OCI-LY1 (cell line): ENCODE measurements around the gene B9D2.
A peak's percentile ranks its signal among the peaks of the same experiment; 100 is the strongest.

Source experiments
- H2AFZ ChIP-seq: fragments of 200-600 bp; sonication (generic), shearing (Covaris generic); 2 replicates; pipeline ENCODE4 v1.6.0; 2014; ENCODE audit warnings: antibody characterized with exemption, mild to moderate bottlenecking, low read length
- H3F3A ChIP-seq: fragments of 200-600 bp; sonication (generic), shearing (Covaris generic); 2 replicates; pipeline ENCODE4 v1.6.0; 2014; ENCODE audit warnings: mild to moderate bottlenecking, antibody characterized with exemption, low read length, moderate library complexity; ENCODE audit not compliant: insufficient read depth
- H3K27ac ChIP-seq: fragments of 200-600 bp; sonication (generic); 2 replicates; pipeline ENCODE4 v1.5.1; 2014; ENCODE audit warnings: low read length, mixed run types, mild to moderate bottlenecking, low read depth; ENCODE audit not compliant: poor library complexity, severe bottlenecking
- H3K27me3 ChIP-seq: fragments of 200-600 bp; sonication (generic); 2 replicates; pipeline ENCODE4 v1.6.0; 2014; ENCODE audit warnings: antibody characterized with exemption, mild to moderate bottlenecking, low read length, moderate library complexity; ENCODE audit not compliant: insufficient read depth
- H3K36me3 ChIP-seq: fragments of 200-600 bp; sonication (generic); 2 replicates; pipeline ENCODE4 v1.6.1; 2014; ENCODE audit warnings: mild to moderate bottlenecking, antibody characterized with exemption, low read length, moderate library complexity, mixed read lengths; ENCODE audit not compliant: insufficient read depth
- H3K4me1 ChIP-seq: fragments of 200-600 bp; sonication (generic); 2 replicates; pipeline ENCODE4 v1.5.1; 2014; ENCODE audit warnings: mild to moderate bottlenecking, low read length, moderate library complexity; ENCODE audit not compliant: insufficient read depth, severe bottlenecking
- H3K4me2 ChIP-seq: fragments of 200-600 bp; sonication (generic), shearing (Covaris generic); 2 replicates; pipeline ENCODE4 v1.6.1; 2014; ENCODE audit warnings: low read length
- H3K4me3 ChIP-seq: fragments of 200-600 bp; sonication (generic); 2 replicates; pipeline ENCODE4 v1.5.1; 2014; ENCODE audit warnings: low read length, low read depth, mild to moderate bottlenecking, mixed read lengths; ENCODE audit not compliant: poor library complexity, severe bottlenecking
- H3K79me2 ChIP-seq: fragments of 200-600 bp; shearing (Covaris generic); 2 replicates; pipeline ENCODE4 v1.6.1; 2016; ENCODE audit warnings: mixed run types, low read length, mixed read lengths; ENCODE audit not compliant: insufficient read depth
- H3K9ac ChIP-seq: fragments of 200-600 bp; sonication (generic), shearing (Covaris generic); 2 replicates; pipeline ENCODE4 v1.6.1; 2014; ENCODE audit warnings: mild to moderate bottlenecking, low read length, mixed read lengths
- H3K9me2 ChIP-seq: fragments of 200-600 bp; sonication (generic), shearing (Covaris generic); 2 replicates; pipeline ENCODE4 v1.6.1; 2014; ENCODE audit warnings: low read depth, mild to moderate bottlenecking, low read length, mixed read lengths
- H3K9me3 ChIP-seq: fragments of 200-600 bp; shearing (Covaris generic); 2 replicates; pipeline ENCODE4 v1.6.1; 2014; ENCODE audit warnings: low read length, mixed read lengths
- H4K20me1 ChIP-seq: fragments of 200-600 bp; sonication (generic), shearing (Covaris generic); 2 replicates; pipeline ENCODE4 v1.6.0; 2016; ENCODE audit warnings: mild to moderate bottlenecking, low read length; ENCODE audit not compliant: insufficient read depth
- CTCF ChIP-seq: fragments of 200-600 bp; sonication (generic), shearing (Covaris generic); IDR thresholded peaks from 2 replicates; pipeline ENCODE4 v1.5.1; 2017; ENCODE audit warnings: mild to moderate bottlenecking, antibody characterized with exemption, low read length, moderate library complexity, mixed read lengths
- EZH2 ChIP-seq: fragments of 200-600 bp; sonication (generic), shearing (Covaris generic); IDR thresholded peaks from 2 replicates; pipeline ENCODE4 v1.8.0; 2017; ENCODE audit warnings: borderline replicate concordance, mixed run types, mild to moderate bottlenecking, antibody characterized with exemption, low read length, moderate library complexity, mixed read lengths

The B9D2 gene

GRCh38 chr19:41397086-41398049 lies 33.4 kb upstream of the B9D2 start, which contains the start of the genes BCKDHA and EXOSC5:
TSS of gene BCKDHA (plus strand) at chr19:41397818. CDS start at chr19:41397828, 10 bp downstream.
TSS of gene EXOSC5 (minus strand) at chr19:41397359. CDS start at chr19:41397328, 31 bp downstream.
- peak within 1 kb of the TSS; percentile 93 for H3K4me2 ChIP-seq
- no peaks in the 10 kb centered on the region for H3F3A ChIP-seq
- H3K9me2 ChIP-seq: no peaks in the 10 kb centered on the region
- peaks cover 32% of the 10 kb centered on the region for H3K79me2 ChIP-seq
- no peaks in the 10 kb centered on the region for H3K9me3 ChIP-seq
- TF ChIP-seq EZH2: no peak
- TF ChIP-seq CTCF: no peak
- peak within 1 kb of the TSS; percentile 94 for H3K4me3 ChIP-seq
- peak within 1 kb of the TSS; percentile 75 for H3K27ac ChIP-seq
- peak within 1 kb of the TSS; percentile 96 for H3K9ac ChIP-seq
- peaks cover 31% of the 10 kb centered on the region for H3K4me1 ChIP-seq
- no peaks in the 10 kb centered on the region for H3K27me3 ChIP-seq
- H2AFZ ChIP-seq: no peak within 1 kb of the TSS
- H4K20me1 ChIP-seq: no peaks in the 10 kb centered on the region
- H3K36me3 ChIP-seq: peaks cover 13% of the 10 kb centered on the region; the same call in 1 of the 2 replicates

- peaks cover 32% of the 10 kb centered on the region for H3K79me2 ChIP-seq
- no peak for TF ChIP-seq CTCF
- no peak for TF ChIP-seq EZH2
- peak overlapping the region; percentile 10 for H3K27ac ChIP-seq
Measured at GRCh38 chr19:41395355-41395754, 31.4 kb upstream of the B9D2 start.

GRCh38 chr19:41392775-41393174 lies 28.8 kb upstream of the B9D2 start:
- no peak overlapping the region for H3K9ac ChIP-seq
- no peak overlapping the region for H3K4me2 ChIP-seq
- H4K20me1 ChIP-seq: no peaks in the 10 kb centered on the region
- H3F3A ChIP-seq: no peaks in the 10 kb centered on the region
- H3K36me3 ChIP-seq: peaks cover 44% of the 10 kb centered on the region
- H3K4me1 ChIP-seq: peaks cover 17% of the 10 kb centered on the region
- no peaks in the 10 kb centered on the region for H3K9me2 ChIP-seq
- TF ChIP-seq EZH2 (no peak), CTCF (no peak)
- H2AFZ ChIP-seq: no peak overlapping the region
- no peaks in the 10 kb centered on the region for H3K9me3 ChIP-seq
- H3K27me3 ChIP-seq: no peaks in the 10 kb centered on the region
- no peak overlapping the region for H3K4me3 ChIP-seq
- H3K27ac ChIP-seq: no peak overlapping the region
- H3K79me2 ChIP-seq: peaks cover 18% of the 10 kb centered on the region

More at GRCh38 chr19:41395355-41395754, 31.4 kb upstream of the B9D2 start:
- Histone ChIP-seq H4K20me1 (no peaks in the 10 kb centered on the region), H3K4me1 (peaks cover 31% of the 10 kb centered on the region), H3F3A (no peaks in the 10 kb centered on the region), H3K27me3 (no peaks in the 10 kb centered on the region), H3K9ac (peak overlapping the region; percentile 94; the same call in 1 of the 2 replicates), H3K9me2 (no peaks in the 10 kb centered on the region), H3K4me3 (peak overlapping the region; percentile 94), H2AFZ (no peak overlapping the region), H3K36me3 (peaks cover 31% of the 10 kb centered on the region), H3K4me2 (peak overlapping the region; percentile 93), H3K9me3 (no peaks in the 10 kb centered on the region)
